Left cardiac atrium (tissue), 4 donors: ENCODE data around the gene BTK. TPM values are rescaled to one million over a fixed set of nuclear protein-coding genes. Genes with fewer than 3 reads are reported as not detected.

ENCODE experiments used
- ATAC-seq, 2 donors: fragments of 200-7000 bp; cut with Tn5 transposase; one replicate each; pipeline ENCODE4 v1.9.1; 2020; ENCODE audit warnings: mild to moderate bottlenecking in 2 of 2, moderate library complexity in 2 of 2
- DNase-seq: peaks from one replicate; pipeline ENCODE4 v3.0.0-alpha.2; 2020
- intact Hi-C, 2 donors: fragments of 100-400 bp; cut with DNase I; formaldehyde crosslinking; loops; one replicate each; pipeline versions ENCODE4 v1.14.1 to v1.15.1; 2022 to 2023
- long read RNA-seq: library from polyadenylated mRNA; unstranded; transcript quantifications from one replicate; pipeline ENCODE4 v2.0.0, GENCODE V29; 2021
- total RNA-seq, 2 donors: library from RNA; stranded (reverse); fragmentation: NEBNext Ultra II Directional; extraction: Animal tissue kit (Norgen Biotek cat#: 25700); gene quantifications; one replicate each; pipeline ENCODE4 v1.2.1, GENCODE V29; 2021
- donor health status: DM: no; HTN: yes; CAD: no.
- donor health status: DM: no; HTN: yes; CAD: no; lungs with severe emphysema.
- donor health status: DM: yes; HTN: yes; CAD: no.
- donor health status: Dilated cardiomyopathy.

The BTK gene
- 1 to 10 TPM; 3.5 to 5.9 TPM for total RNA-seq
- long read RNA-seq, partial matches to known transcripts: 1 of 2 reads
- long read RNA-seq, other reads (novel, unspliced or antisense): 0 of 2 reads

- intact Hi-C loops: no loop called here
- DNase-seq: no peak
- ATAC-seq: peak in 1 of 2 donors; percentile 11
Observed at GRCh38 chrX:101385795-101386541, at the start of gene BTK. Gene BTK, minus strand, starts transcription at chrX:101386191. Its CDS starts 10,907 bp downstream, at chrX:101375284.

GRCh38 chrX:101430457-101431078 lies 44.6 kb upstream of the BTK start:
- intact Hi-C loops: no loop called here
- ATAC-seq: no peak
- no peak for DNase-seq

GRCh38 chrX:101429934-101430333 lies 43.9 kb upstream of the BTK start:
- intact Hi-C loops: loop anchor here in 1 of 2 donors (10.0 kb wide), 1 partner anchor 165 kb away; no protein-coding TSS in a partner anchor
- DNase-seq: no peak
- ATAC-seq: no peak

- DNase-seq (no peak), ATAC-seq (no peak)
- intact Hi-C loops: loop anchor here in 1 of 2 donors (10.0 kb wide), 1 partner anchor 167 kb away; no protein-coding TSS in a partner anchor
Observed at GRCh38 chrX:101427954-101428353, 42.0 kb upstream of the BTK start.

GRCh38 chrX:101419489-101419888 lies 33.5 kb upstream of the BTK start:
- no peak for ATAC-seq
- intact Hi-C loops: loop anchor here in 1 of 2 donors (5.0 kb wide), 1 partner anchor 378 kb away; no protein-coding TSS in a partner anchor
- no peak for DNase-seq

GRCh38 chrX:101417981-101418841 lies 32.2 kb upstream of the BTK start:
- DNase-seq: peak; percentile 80
- intact Hi-C loops: loop anchor here in 1 of 2 donors (5.0 kb wide), 1 partner anchor 379 kb away; no protein-coding TSS in a partner anchor
- ATAC-seq: peak; percentile 85 to 88

- intact Hi-C loops: loop anchor here in 1 of 2 donors (5.0 kb wide), 1 partner anchor 380 kb away; no protein-coding TSS in a partner anchor
- DNase-seq (no peak), ATAC-seq (no peak)
Observed at GRCh38 chrX:101417190-101417589, 31.2 kb upstream of the BTK start.

GRCh38 chrX:101416691-101417090 lies 30.7 kb upstream of the BTK start:
- intact Hi-C loops: loop anchor here in 1 of 2 donors (5.0 kb wide), 1 partner anchor 381 kb away; no protein-coding TSS in a partner anchor
- DNase-seq: no peak
- no peak for ATAC-seq

GRCh38 chrX:101415180-101416145 lies 29.5 kb upstream of the BTK start:
- intact Hi-C loops: loop anchor here in 1 of 2 donors (5.0 kb wide), 1 partner anchor 382 kb away; no protein-coding TSS in a partner anchor
- ATAC-seq: peak; percentile 27 to 42
- no peak for DNase-seq

GRCh38 chrX:101411984-101412383 lies 26.0 kb upstream of the BTK start:
- DNase-seq (no peak), ATAC-seq (no peak)
- intact Hi-C loops: no loop called here

- intact Hi-C loops: no loop called here
- ATAC-seq: no peak
- DNase-seq: no peak
Observed at GRCh38 chrX:101410461-101410860, 24.5 kb upstream of the BTK start.

- no peak for DNase-seq
- ATAC-seq: no peak
- intact Hi-C loops: no loop called here
Observed at GRCh38 chrX:101409043-101409442, 23.1 kb upstream of the BTK start.

- DNase-seq (no peak), ATAC-seq (peak in 1 of 2 donors; percentile 38)
- intact Hi-C loops: no loop called here
Observed at GRCh38 chrX:101408532-101408841, 22.5 kb upstream of the BTK start.

GRCh38 chrX:101407748-101408531 lies 21.9 kb upstream of the BTK start, which contains the start of the genes GLA and HNRNPH2:
Gene GLA, minus strand, starts transcription at chrX:101407925. Its CDS starts 22 bp downstream, at chrX:101407903.
Gene HNRNPH2, plus strand, starts transcription at chrX:101408222. Its CDS starts 3,767 bp downstream, at chrX:101411989.
- intact Hi-C loops: no loop called here
- peak; percentile 99 for ATAC-seq

GRCh38 chrX:101407167-101407747 lies 21.3 kb upstream of the BTK start:
- peak in 1 of 2 donors; percentile 3 for ATAC-seq
- intact Hi-C loops: no loop called here
- DNase-seq: no peak

More at GRCh38 chrX:101407748-101408531, 21.9 kb upstream of the BTK start, which contains the start of the genes GLA and HNRNPH2:
- DNase-seq: peak; percentile 91

- no peak for ATAC-seq
- intact Hi-C loops: no loop called here
- DNase-seq: no peak
Observed at GRCh38 chrX:101399825-101400224, 13.8 kb upstream of the BTK start.

GRCh38 chrX:101398694-101399093 lies 12.7 kb upstream of the BTK start:
- DNase-seq: no peak
- no peak for ATAC-seq
- intact Hi-C loops: no loop called here
